ENCODE measurements around the gene AIF1. TPM values are rescaled to one million over a fixed set of nuclear protein-coding genes. Genes with fewer than 3 reads are reported as not detected.

The AIF1 gene
- not detected in 2 replicates for total RNA-seq (2014; rRNA removed; shearing (Covaris generic))

GRCh38 chr6:31614684-31615578, at the start of gene AIF1:
Gene AIF1, plus strand, starts transcription at chr6:31615234. Its CDS starts 96 bp downstream, at chr6:31615330.
- no peak for DNase-seq (ENCODE audit: low spot score)

DNA sequence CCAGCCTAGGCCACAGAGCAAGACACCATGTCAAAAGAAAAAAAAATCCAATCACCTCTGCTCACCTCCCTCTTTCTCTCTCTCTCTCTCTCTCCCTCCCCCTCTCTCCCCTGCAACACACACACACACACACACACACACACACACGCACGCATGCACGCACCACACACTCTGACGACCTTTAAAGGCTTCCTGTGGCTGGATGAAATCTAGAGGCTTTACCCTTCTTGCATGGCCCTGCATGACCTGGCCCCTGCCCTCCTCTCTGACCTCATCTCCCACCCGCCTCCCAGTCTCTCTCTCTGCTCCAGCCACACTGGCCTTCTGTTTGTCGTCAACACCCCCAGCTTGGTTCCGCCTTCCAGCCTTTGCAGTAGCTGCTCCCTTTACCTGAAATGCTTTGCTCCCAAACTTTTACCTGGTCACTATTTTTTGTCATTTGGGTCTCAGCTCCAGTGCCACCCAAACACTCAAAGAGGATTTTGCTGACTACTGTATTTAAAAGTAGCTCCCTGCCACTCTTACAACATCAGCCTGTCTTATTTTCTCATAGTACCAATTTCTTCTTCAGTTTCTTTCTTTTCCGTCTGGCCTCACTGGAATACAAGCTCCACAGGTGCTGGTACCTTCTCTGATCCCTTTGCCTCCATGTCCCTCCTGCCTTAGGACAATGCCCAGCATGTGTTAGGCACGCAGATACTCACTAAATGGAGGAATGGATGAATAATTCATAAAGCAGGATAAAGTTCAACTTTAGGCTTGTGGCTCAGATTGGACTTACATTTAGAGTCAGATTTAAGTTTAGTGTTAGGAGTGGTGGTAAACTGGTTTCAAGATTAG, 47.3 kb upstream of the AIF1 start:
- no peak for DNase-seq (ENCODE audit: low spot score)

GRCh38 chr6:31568537-31568961, 46.5 kb upstream of the AIF1 start:
- no peak for DNase-seq (ENCODE audit: low spot score)

GRCh38 chr6:31569861-31570536, 45.0 kb upstream of the AIF1 start:
- DNase-seq (ENCODE audit: low spot score) = no peak

GRCh38 chr6:31572041-31572911, 42.8 kb upstream of the AIF1 start, which contains the start of gene LTA:
Gene LTA, plus strand, starts transcription at chr6:31572289. Its CDS starts 454 bp downstream, at chr6:31572743.
- DNase-seq (ENCODE audit: low spot score) = no peak

GRCh38 chr6:31573239-31574105, 41.6 kb upstream of the AIF1 start:
- DNase-seq (ENCODE audit: low spot score) = no peak

DNA sequence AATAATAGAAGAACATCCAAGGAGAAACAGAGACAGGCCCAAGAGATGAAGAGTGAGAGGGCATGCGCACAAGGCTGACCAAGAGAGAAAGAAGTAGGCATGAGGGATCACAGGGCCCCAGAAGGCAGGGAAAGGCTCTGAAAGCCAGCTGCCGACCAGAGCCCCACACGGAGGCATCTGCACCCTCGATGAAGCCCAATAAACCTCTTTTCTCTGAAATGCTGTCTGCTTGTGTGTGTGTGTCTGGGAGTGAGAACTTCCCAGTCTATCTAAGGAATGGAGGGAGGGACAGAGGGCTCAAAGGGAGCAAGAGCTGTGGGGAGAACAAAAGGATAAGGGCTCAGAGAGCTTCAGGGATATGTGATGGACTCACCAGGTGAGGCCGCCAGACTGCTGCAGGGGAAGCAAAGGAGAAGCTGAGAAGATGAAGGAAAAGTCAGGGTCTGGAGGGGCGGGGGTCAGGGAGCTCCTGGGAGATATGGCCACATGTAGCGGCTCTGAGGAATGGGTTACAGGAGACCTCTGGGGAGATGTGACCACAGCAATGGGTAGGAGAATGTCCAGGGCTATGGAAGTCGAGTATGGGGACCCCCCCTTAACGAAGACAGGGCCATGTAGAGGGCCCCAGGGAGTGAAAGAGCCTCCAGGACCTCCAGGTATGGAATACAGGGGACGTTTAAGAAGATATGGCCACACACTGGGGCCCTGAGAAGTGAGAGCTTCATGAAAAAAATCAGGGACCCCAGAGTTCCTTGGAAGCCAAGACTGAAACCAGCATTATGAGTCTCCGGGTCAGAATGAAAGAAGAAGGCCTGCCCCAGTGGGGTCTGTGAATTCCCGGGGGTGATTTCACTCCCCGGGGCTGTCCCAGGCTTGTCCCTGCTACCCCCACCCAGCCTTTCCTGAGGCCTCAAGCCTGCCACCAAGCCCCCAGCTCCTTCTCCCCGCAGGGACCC, 40.6 kb upstream of the AIF1 start:
- DNase-seq (ENCODE audit: low spot score) = no peak

- no peak for DNase-seq (ENCODE audit: low spot score)
These were observed 39.6 kb upstream of the AIF1 start, which contains the start of gene TNF for GRCh38 chr6:31575335-31575901. Gene TNF, plus strand, starts transcription at chr6:31575565. Its CDS starts 177 bp downstream, at chr6:31575742.

GRCh38 chr6:31575952-31576685, 38.9 kb upstream of the AIF1 start:
- DNase-seq (ENCODE audit: low spot score) = no peak

DNA sequence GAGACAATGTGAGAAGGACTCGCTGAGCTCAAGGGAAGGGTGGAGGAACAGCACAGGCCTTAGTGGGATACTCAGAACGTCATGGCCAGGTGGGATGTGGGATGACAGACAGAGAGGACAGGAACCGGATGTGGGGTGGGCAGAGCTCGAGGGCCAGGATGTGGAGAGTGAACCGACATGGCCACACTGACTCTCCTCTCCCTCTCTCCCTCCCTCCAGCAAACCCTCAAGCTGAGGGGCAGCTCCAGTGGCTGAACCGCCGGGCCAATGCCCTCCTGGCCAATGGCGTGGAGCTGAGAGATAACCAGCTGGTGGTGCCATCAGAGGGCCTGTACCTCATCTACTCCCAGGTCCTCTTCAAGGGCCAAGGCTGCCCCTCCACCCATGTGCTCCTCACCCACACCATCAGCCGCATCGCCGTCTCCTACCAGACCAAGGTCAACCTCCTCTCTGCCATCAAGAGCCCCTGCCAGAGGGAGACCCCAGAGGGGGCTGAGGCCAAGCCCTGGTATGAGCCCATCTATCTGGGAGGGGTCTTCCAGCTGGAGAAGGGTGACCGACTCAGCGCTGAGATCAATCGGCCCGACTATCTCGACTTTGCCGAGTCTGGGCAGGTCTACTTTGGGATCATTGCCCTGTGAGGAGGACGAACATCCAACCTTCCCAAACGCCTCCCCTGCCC, 38.0 kb upstream of the AIF1 start:
- DNase-seq (ENCODE audit: low spot score) = no peak

DNA sequence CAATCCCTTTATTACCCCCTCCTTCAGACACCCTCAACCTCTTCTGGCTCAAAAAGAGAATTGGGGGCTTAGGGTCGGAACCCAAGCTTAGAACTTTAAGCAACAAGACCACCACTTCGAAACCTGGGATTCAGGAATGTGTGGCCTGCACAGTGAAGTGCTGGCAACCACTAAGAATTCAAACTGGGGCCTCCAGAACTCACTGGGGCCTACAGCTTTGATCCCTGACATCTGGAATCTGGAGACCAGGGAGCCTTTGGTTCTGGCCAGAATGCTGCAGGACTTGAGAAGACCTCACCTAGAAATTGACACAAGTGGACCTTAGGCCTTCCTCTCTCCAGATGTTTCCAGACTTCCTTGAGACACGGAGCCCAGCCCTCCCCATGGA, 37.5 kb upstream of the AIF1 start:
- DNase-seq (ENCODE audit: low spot score) = no peak

DNA sequence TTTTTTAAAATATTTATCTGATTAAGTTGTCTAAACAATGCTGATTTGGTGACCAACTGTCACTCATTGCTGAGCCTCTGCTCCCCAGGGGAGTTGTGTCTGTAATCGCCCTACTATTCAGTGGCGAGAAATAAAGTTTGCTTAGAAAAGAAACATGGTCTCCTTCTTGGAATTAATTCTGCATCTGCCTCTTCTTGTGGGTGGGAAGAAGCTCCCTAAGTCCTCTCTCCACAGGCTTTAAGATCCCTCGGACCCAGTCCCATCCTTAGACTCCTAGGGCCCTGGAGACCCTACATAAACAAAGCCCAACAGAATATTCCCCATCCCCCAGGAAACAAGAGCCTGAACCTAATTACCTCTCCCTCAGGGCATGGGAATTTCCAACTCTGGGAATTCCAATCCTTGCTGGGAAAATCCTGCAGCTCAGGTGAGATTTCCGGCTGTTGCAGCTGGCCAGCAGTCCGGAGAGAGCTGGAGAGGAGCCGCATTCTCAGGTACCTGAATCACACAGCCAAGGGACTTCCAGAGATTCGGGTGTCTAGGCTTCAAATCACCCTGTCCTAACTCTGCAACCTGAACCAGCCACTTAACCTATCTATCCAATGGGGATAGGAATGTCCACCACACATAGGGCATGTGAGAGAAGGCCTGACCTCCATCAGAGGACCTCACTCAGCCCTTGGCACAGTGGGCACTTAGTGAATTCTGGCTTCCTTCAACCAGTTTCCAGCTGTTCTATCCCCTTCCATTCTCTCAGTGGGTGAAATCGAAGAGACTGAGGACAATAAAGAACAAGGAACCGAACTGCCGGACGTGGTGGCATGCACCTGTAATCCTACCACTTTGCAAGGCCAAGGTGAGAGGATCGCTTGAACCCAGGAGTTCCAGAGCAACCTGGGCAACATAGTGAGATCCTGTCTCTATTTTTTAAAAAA, 36.6 kb upstream of the AIF1 start:
- no peak for DNase-seq (ENCODE audit: low spot score)

DNA sequence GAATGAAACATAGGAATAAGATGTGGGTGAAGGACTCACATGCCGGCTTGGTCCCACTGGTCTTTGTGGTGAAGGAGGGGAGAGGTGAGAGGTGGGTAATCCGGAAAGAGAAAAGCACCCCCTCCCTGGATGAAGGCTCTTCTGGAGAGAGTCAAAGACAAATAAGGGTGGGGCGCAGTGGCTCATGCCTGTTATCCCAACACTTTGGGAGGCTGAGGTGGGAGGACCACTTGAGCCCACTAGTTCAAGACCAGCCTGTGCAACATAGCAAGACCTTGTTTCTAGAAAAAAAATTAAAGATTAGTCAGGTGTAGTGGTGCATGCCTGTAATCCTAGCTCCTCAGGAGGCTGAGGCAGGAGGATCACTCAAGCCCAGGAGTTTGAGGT, 35.9 kb upstream of the AIF1 start:
- no peak for DNase-seq (ENCODE audit: low spot score)

GRCh38 chr6:31579546-31580437, 35.2 kb upstream of the AIF1 start:
- DNase-seq (ENCODE audit: low spot score) = no peak

DNA sequence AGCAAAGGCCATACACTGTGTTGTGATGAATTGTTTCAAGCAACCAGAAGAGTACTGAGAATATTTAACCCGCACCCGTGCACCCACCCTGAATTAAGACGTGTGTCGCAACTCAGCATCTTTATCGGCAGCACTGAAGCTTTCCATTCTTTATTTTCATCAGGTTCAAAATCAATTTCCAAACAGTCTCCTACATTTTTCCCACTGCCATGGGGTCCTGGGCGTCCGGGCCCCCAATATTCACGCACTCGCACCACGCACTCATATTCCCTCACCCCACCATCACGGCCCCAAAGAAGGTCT, 34.6 kb upstream of the AIF1 start:
- no peak for DNase-seq (ENCODE audit: low spot score)

Measured in H4 (cell line).